SJSA1 (cell line): ENCODE measurements around the gene ATG7. TPM values are rescaled to one million over a fixed set of nuclear protein-coding genes. Genes with fewer than 3 reads are reported as not detected.

Source experiments
- DNase-seq, 2 experiments: peaks; one replicate each; pipeline ENCODE4 v3.0.0-alpha.2; 2015 to 2020; ENCODE audit warnings: low spot score in 2 of 2, low read depth in 1 of 2
- H3K27ac ChIP-seq: fragments of 250-450 bp; sonication (Bioruptor Pico); 2 replicates; pipeline ENCODE4 v1.5.1; 2020; ENCODE audit warnings: mild to moderate bottlenecking, moderate library complexity
- H3K27me3 ChIP-seq: fragments of 250-450 bp; sonication (Bioruptor Pico); replicated peaks from 2 replicates; pipeline ENCODE4 v1.5.1; 2020; ENCODE audit warnings: mild to moderate bottlenecking, moderate library complexity
- H3K36me3 ChIP-seq: fragments of 250-450 bp; sonication (Bioruptor Pico); 2 replicates; pipeline ENCODE4 v1.5.1; 2020; ENCODE audit warnings: mild to moderate bottlenecking
- H3K4me1 ChIP-seq: fragments of 250-450 bp; sonication (Bioruptor Pico); replicated peaks from 2 replicates; pipeline ENCODE4 v1.6.1; 2021; ENCODE audit warnings: mild to moderate bottlenecking
- H3K4me3 ChIP-seq: fragments of 250-450 bp; sonication (Bioruptor Pico); 2 replicates; pipeline ENCODE4 v1.5.1; 2020; ENCODE audit warnings: mild to moderate bottlenecking
- H3K9me3 ChIP-seq: fragments of 250-450 bp; sonication (Bioruptor Pico); replicated peaks from 2 replicates; pipeline ENCODE4 v1.5.1; 2020; ENCODE audit warnings: mild to moderate bottlenecking
- total RNA-seq: library from RNA; depleted of rRNA; stranded (reverse); fragments of >200 nt; shearing (Covaris generic); gene quantifications from 2 replicates; pipeline ENCODE4 v1.2.3, GENCODE V29; 2014; rRNA removed

ATG7 gene, protein sequence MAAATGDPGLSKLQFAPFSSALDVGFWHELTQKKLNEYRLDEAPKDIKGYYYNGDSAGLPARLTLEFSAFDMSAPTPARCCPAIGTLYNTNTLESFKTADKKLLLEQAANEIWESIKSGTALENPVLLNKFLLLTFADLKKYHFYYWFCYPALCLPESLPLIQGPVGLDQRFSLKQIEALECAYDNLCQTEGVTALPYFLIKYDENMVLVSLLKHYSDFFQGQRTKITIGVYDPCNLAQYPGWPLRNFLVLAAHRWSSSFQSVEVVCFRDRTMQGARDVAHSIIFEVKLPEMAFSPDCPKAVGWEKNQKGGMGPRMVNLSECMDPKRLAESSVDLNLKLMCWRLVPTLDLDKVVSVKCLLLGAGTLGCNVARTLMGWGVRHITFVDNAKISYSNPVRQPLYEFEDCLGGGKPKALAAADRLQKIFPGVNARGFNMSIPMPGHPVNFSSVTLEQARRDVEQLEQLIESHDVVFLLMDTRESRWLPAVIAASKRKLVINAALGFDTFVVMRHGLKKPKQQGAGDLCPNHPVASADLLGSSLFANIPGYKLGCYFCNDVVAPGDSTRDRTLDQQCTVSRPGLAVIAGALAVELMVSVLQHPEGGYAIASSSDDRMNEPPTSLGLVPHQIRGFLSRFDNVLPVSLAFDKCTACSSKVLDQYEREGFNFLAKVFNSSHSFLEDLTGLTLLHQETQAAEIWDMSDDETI
- total RNA-seq, result 36.7 and 45.2 TPM in 2 replicates

DNA sequence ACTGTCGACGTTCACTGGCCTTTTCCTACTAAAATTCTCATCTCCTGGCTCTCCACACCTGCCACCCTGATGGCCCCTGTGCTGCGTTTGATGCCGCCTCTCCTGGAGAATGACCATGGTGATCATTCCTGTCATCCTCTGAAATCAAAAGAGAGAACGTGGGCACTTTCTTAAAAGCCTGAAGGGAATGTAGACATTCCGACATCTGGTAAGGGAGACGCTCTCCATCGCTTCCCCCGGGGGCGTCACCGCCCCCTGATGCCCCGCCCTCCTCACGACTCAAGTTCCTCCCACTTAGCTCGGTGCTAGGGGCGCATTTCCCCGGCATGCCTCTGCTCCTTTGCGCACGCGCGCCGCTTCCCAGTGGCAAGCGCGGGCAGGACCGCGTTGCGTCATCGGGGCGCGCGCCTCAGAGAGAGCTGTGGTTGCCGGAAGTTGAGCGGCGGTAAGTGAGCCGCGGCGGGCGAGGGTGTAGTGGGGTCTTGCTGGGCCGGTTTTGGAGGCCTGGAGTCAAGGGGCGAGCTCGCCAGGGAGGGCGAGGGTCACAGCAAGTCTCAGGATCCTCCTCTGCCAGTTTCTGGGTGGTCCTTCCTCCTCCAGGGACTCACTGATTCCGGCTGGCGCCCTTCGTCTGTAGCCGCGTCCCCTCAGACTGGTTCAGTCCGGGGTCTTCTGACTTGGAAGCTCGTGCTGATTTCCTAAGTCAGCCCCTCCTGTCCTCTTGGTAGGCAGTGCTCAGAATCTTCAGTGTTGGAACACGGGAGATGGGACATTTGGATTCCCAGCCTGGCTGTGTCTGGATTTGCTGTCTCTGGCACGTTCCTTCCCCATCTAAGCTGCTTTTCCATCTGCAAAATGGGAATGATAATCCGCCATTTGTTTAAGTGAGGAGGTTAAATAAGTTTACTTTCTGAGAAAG lies at the start of gene ATG7:
Gene ATG7 (plus strand): TSS at position 412 of the 919 bp plus-strand sequence. CDS start 26,299 bp downstream, outside the sequence.
- Histone ChIP-seq H3K27me3 (no peaks in the 10 kb centered on the region), H3K9me3 (no peaks in the 10 kb centered on the region), H3K27ac (peak within 1 kb of the TSS; percentile 83), H3K36me3 (peaks cover 21% of the 10 kb centered on the region), H3K4me3 (peak within 1 kb of the TSS; percentile 72), H3K4me1 (peaks cover 12% of the 10 kb centered on the region)
- peak; percentile 91 to 96 for DNase-seq

DNA sequence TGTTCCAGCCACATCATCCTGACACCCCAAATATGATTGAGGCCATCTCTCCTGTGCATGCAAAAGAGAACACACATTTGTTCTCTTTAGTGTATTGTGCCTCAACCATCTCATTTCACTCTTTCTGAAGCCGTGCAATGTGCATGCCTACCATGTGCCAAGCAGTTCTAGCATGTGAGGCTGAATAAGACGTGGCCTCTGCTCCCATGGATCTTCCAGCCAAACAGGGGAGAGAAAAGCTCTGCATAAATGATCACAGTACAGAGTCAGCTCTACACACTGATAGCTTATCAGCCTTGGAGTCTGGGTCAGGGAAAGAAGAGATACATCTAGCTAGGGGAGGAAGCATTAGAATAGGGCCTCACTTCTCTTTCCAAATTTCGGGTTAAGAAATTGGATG lies 48.2 kb upstream of the ATG7 start:
- Histone ChIP-seq H3K9me3 (no peaks in the 10 kb centered on the region; the same call in 1 of the 2 replicates), H3K27ac (no peak overlapping the region), H3K4me3 (no peak overlapping the region), H3K27me3 (no peaks in the 10 kb centered on the region), H3K36me3 (peaks cover 33% of the 10 kb centered on the region), H3K4me1 (peaks cover 33% of the 10 kb centered on the region)
- no peak for DNase-seq

DNA sequence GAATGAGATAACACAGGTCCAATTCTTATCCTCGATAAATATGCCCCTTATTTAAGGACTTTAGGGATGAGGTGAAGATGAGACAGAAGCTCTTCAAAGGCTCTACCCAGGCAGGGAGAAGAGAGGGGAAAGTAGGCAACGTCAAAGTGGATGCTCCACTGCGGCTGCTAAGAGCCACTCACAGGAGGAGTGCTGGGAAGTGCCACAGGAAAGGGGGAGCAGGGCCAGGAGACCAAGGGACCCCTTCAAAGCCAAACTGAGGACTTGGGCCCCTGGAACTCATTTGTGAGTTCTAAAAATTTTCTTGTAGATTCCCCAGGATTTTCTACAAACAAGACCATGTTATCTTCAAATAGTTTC lies 47.3 kb upstream of the ATG7 start:
- Histone ChIP-seq H3K27me3 (no peaks in the 10 kb centered on the region), H3K4me3 (peak overlapping the region; percentile 46), H3K36me3 (peaks cover 35% of the 10 kb centered on the region), H3K4me1 (peaks cover 31% of the 10 kb centered on the region), H3K27ac (peak overlapping the region; percentile 96), H3K9me3 (no peaks in the 10 kb centered on the region; the same call in 1 of the 2 replicates)
- DNase-seq, result no peak

DNA sequence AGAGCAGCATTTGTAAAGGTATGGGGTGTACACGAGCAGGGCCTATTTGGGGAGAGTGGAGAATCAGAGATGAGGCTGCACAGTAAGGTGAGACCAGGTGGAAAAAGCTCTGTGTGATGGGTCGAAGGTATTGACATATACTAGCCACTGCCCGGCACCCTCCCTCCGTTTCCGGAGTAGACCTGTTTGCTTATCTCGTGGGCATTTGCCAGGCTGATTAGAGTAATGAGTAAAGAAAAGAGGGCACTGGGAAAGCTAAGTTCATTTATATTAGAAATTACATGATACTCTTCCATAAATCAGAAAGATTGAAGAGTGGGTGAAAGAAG lies 46.2 kb upstream of the ATG7 start:
- peak overlapping the region; percentile 46 for H3K4me3 ChIP-seq
- no peak for DNase-seq

DNA sequence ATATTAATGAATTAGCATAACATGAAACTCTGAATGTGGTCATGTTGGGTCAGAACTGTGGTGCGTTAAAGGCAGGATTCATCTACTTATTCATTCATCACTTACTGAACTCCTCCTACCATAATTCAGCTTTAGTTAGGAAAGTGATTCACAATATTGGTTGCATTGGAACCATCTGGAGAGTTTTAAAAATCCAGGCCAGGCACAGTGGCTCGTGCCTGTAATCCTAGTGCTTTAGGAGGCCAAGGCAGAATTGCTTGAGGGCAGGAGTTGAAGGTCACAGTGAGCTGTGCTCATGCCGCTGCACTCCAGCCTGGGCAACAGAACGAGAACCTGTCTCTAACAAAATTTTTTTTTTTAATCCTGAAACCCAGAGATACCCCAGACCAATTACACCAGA lies 44.2 kb upstream of the ATG7 start:
- H3K4me1 ChIP-seq, result peaks cover 31% of the 10 kb centered on the region
- H3K4me3 ChIP-seq, result no peak overlapping the region
- no peaks in the 10 kb centered on the region; the same call in 1 of the 2 replicates for H3K9me3 ChIP-seq
- DNase-seq, result no peak
- no peak overlapping the region for H3K27ac ChIP-seq
- peaks cover 36% of the 10 kb centered on the region for H3K36me3 ChIP-seq
- no peaks in the 10 kb centered on the region for H3K27me3 ChIP-seq

More for the DNA sequence above, 46.2 kb upstream of the ATG7 start:
- Histone ChIP-seq H3K27ac (peak overlapping the region; percentile 96), H3K27me3 (no peaks in the 10 kb centered on the region), H3K36me3 (peaks cover 35% of the 10 kb centered on the region), H3K9me3 (no peaks in the 10 kb centered on the region; the same call in 1 of the 2 replicates), H3K4me1 (peaks cover 31% of the 10 kb centered on the region)

DNA sequence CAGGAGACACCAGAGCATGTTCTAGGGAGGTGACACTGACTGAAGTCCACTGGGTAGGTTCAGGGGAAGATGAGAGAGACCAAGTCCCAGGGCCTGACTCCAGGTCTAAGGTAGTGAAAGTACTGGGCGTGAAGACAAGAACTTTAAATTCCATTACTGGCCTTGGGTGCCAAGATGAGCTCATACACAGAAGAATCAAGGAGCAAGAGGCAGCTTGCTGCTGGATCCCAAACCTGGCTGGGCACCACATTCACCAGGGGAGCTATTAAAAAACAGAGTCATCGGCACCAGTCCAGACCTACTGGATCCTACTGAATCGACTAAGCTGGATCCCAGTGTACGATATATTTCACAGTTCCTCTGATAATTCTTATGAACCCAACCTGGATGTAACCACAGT lies 42.1 kb upstream of the ATG7 start:
- Histone ChIP-seq H3K4me3 (no peak overlapping the region), H3K9me3 (no peaks in the 10 kb centered on the region; the same call in 1 of the 2 replicates), H3K27ac (no peak overlapping the region), H3K4me1 (peaks cover 16% of the 10 kb centered on the region), H3K36me3 (peaks cover 31% of the 10 kb centered on the region), H3K27me3 (no peaks in the 10 kb centered on the region)
- no peak for DNase-seq

DNA sequence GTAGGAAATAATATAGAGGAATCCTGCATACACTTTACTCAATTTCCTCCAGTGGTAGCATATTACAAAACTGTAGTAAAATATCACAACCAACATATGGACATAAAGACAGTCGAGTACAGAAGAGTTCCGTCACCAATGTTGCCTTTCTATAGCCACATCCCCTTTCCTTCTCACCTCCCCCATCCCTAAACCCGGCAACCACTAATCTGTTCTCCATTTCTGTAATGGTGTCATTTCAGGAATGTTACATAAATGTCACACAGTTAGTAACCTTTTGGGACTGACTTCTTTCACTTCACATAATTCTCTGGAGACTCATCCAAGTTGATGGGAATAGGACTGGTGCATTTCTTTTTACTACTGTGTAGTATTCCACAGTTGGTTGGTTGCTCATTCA lies 41.4 kb upstream of the ATG7 start:
- H3K27me3 ChIP-seq, result no peaks in the 10 kb centered on the region
- H3K27ac ChIP-seq, result no peak overlapping the region
- H3K4me3 ChIP-seq, result no peak overlapping the region
- peaks cover 35% of the 10 kb centered on the region for H3K36me3 ChIP-seq
- H3K4me1 ChIP-seq, result peaks cover 14% of the 10 kb centered on the region
- no peaks in the 10 kb centered on the region for H3K9me3 ChIP-seq
- DNase-seq, result no peak

DNA sequence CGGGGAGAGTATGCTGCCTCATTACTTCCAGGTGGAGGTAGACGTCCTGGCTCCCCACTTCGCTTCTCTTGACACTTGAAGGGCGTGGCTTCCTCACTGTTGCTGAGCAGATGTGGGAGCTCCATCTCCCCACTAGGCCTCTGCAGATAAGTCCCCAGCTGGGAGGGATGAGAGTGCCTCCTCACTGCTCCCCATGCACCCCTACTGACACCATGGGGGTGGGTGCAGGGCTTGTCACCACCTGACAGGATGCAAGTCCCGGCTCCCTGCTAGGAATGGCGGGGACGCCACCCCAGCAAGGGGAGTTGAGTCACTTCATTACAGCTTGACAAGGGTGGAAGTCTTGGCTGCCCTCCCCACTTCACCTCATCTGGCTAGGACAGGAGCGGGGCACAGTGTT lies 36.8 kb upstream of the ATG7 start:
- H3K27me3 ChIP-seq, result no peaks in the 10 kb centered on the region
- no peak overlapping the region for H3K4me3 ChIP-seq
- no peak for DNase-seq
- H3K4me1 ChIP-seq, result peaks cover 34% of the 10 kb centered on the region
- H3K9me3 ChIP-seq, result no peaks in the 10 kb centered on the region
- H3K36me3 ChIP-seq, result peaks cover 20% of the 10 kb centered on the region
- no peak overlapping the region for H3K27ac ChIP-seq

DNA sequence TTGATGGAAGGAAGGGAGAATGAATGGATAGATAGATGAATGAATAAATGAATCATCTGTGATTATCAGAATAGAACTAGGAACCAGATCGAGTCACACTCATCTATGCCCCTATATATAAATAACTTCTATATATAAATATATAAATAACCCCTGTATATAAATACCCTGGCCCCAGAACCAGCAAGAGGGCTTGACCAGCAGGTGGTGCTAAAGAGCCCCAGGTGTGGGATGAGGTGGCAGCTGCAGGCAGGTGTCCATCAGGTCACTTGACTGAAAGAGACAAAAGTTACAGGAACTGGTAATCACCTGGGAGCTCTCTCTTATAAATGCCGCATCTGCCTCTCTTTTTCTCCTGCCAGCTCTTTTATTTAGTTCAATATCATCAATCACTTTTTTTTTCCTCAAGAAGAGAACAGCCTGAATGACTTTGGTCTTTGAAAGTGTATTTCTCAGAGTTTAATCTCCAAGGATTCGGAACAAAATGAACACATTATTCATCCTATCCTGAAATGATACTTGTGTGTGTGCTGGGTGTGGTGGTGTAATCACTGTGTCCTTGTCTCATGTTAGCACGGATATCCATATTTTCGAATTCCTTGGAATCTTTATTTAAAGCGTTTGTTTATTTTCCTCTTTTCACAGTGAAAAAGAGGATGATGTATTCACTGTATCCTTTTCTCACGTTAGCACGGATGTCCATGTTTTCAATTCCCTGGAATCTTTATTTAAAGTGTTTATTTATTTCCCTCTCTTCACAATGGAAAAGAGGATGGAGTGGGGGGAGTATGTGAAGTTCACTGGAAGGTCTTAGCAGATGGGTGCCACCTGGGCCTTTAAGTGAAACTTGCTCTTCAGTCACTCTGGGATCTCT lies 35.4 kb upstream of the ATG7 start:
- H3K4me1 ChIP-seq, result peaks cover 34% of the 10 kb centered on the region
- no peaks in the 10 kb centered on the region for H3K27me3 ChIP-seq
- peak; percentile 64 to 92 for DNase-seq
- H3K9me3 ChIP-seq, result no peaks in the 10 kb centered on the region
- no peak overlapping the region for H3K4me3 ChIP-seq
- peak overlapping the region; percentile 92 for H3K27ac ChIP-seq
- H3K36me3 ChIP-seq, result peaks cover 20% of the 10 kb centered on the region

DNA sequence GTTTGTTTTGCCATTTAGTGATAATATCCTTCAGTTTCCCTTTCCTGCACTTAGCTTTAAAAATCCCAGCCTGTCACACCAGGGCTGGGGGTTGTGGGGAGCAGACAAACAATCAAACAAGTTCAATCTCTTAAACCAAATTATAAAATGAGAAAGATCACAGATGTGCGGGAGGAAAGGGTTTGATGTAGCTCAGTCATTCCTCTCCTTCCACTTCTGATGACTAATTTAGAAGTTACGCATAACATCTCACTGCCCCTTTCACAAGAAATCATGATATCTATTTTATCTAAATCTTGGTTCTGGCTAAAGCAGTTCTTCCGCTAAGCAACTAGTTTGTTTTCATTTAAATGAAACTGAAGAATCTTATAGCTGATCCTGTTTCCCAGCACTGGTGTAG lies 34.1 kb upstream of the ATG7 start:
- Histone ChIP-seq H3K9me3 (no peaks in the 10 kb centered on the region), H3K4me1 (peaks cover 34% of the 10 kb centered on the region), H3K4me3 (no peak overlapping the region), H3K27ac (peak overlapping the region; percentile 92), H3K27me3 (no peaks in the 10 kb centered on the region), H3K36me3 (peaks cover 16% of the 10 kb centered on the region; the same call in 1 of the 2 replicates)
- DNase-seq, result peak; percentile 46 to 86

DNA sequence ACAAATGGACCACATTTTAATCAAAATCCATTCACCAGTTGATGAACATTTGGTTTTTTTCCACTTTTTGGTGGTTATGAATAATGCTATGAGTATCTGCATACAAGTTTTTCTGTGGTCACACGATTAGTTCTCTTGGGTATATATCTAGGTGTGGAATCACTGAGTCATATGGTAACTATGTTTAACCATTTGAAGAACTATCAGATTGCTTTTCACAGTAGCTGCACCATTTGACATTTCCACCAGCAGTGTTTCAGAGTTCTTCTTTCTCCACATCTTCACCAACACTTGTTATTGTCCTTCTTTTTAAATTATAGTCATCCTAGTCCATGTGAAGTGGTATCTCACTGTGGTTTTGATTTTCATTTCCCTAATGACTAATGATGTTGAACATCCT lies 33.3 kb upstream of the ATG7 start:
- H3K27me3 ChIP-seq, result no peaks in the 10 kb centered on the region
- no peaks in the 10 kb centered on the region for H3K9me3 ChIP-seq
- peak overlapping the region; percentile 92 for H3K27ac ChIP-seq
- peaks cover 18% of the 10 kb centered on the region; the same call in 1 of the 2 replicates for H3K36me3 ChIP-seq
- peaks cover 41% of the 10 kb centered on the region for H3K4me1 ChIP-seq
- no peak for DNase-seq
- H3K4me3 ChIP-seq, result no peak overlapping the region

DNA sequence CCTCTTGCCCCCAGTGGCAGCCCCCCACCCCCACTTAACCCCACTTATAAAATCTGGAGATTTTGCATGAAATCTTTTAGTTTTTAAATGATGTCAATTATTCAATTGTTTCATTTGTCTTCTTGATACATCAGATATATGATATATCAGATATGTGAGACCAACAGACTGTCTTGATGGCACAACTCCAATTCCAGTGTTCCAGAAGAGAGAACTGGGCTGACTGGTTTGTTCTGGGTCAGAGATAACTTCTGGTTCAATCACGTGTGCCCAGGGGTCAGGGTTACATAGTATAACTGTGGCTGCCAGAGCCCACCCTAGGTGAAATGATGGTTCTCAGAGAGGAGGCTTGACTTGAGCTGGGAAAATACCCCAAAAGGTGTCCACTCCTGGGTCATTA lies 32.4 kb upstream of the ATG7 start:
- Histone ChIP-seq H3K4me3 (no peak overlapping the region), H3K27ac (no peak overlapping the region), H3K27me3 (no peaks in the 10 kb centered on the region), H3K36me3 (peaks cover 20% of the 10 kb centered on the region; the same call in 1 of the 2 replicates), H3K4me1 (peaks cover 50% of the 10 kb centered on the region), H3K9me3 (no peaks in the 10 kb centered on the region)
- no peak for DNase-seq

DNA sequence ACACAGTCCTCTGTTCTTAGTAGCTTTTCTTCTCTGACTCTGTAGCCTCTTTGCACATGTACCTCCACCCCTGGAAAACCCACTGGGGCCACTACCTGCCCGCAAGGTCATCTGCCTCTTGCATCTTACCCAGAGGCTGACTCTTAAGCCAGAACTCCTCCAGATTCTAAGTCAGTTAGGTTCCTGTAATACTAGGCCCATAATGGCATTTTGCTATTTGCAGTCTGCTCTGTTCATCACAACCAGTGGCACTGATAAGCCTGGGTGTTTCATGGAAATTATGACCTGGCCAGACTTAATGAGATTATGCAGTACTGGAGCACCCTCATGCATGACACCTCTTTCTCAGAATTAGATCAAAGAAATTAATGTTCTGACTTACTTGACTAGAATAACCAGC lies 31.7 kb upstream of the ATG7 start:
- no peaks in the 10 kb centered on the region for H3K9me3 ChIP-seq
- H3K4me1 ChIP-seq, result peaks cover 53% of the 10 kb centered on the region
- no peak overlapping the region for H3K27ac ChIP-seq
- no peak overlapping the region for H3K4me3 ChIP-seq
- no peaks in the 10 kb centered on the region for H3K27me3 ChIP-seq
- H3K36me3 ChIP-seq, result peaks cover 21% of the 10 kb centered on the region
- no peak for DNase-seq
